CD4-positive, alpha-beta memory T cell (primary cell): ENCODE data around the gene ZFYVE28. TPM values are rescaled to one million over a fixed set of nuclear protein-coding genes. Genes with fewer than 3 reads are reported as not detected.

Source experiments
- CTCF ChIA-PET: fragments of 350-600 bp; sonication (Branson Sonifier 250); formaldehyde crosslinking; loops from one replicate; lab custom pipeline; 2021; ENCODE audit warnings: inconsistent platforms; ENCODE audit not compliant: partially characterized antibody; lab: Charles Lee
- POLR2A ChIA-PET: fragments of 350-600 bp; sonication (Branson Sonifier 250); formaldehyde crosslinking; loops from one replicate; lab custom pipeline; 2021; ENCODE audit not compliant: partially characterized antibody; lab: Charles Lee
- DNase-seq, 5 donors: peaks; one replicate each; pipeline versions ENCODE4 v3.0.0 to v3.0.0-alpha.2; 2020 to 2022; ENCODE audit warnings: mixed read lengths in 1 of 5
- H3K27ac ChIP-seq: one replicate; pipeline ENCODE4 v1.7.0; 2013; ENCODE audit warnings: low read depth, low read length
- H3K27me3 ChIP-seq: 2 replicates; pipeline ENCODE4 v1.7.0; 2013; ENCODE audit warnings: mild to moderate bottlenecking, low read length, moderate library complexity; ENCODE audit not compliant: insufficient read depth
- H3K36me3 ChIP-seq: 2 replicates; pipeline ENCODE4 v1.7.0; 2013; ENCODE audit warnings: mild to moderate bottlenecking, low read length, moderate library complexity; ENCODE audit not compliant: insufficient read depth
- H3K4me1 ChIP-seq: 2 replicates; pipeline ENCODE4 v1.7.0; 2013; ENCODE audit warnings: mild to moderate bottlenecking, low read length, moderate library complexity; ENCODE audit not compliant: insufficient read depth
- H3K4me3 ChIP-seq, 2 donors: one replicate each; pipeline ENCODE4 v1.7.0; 2013; ENCODE audit warnings: low read length in 2 of 2, mild to moderate bottlenecking in 1 of 2
- H3K9me3 ChIP-seq, 2 donors: one replicate each; pipeline ENCODE4 v1.7.0; 2013; ENCODE audit warnings: low read length in 2 of 2, control low read depth in 1 of 2; ENCODE audit not compliant: control insufficient read depth in 1 of 2
- H3K27ac Mint-ChIP-seq, 7 donors: one replicate each; pipeline ENCODE4 v1.8.0; 2020 to 2021; ENCODE audit warnings: mixed read lengths in 7 of 7, mild to moderate bottlenecking in 6 of 7, inconsistent platforms in 3 of 7, moderate library complexity in 3 of 7
- H3K27me3 Mint-ChIP-seq, 2 donors: one replicate each; pipeline ENCODE4 v1.8.0; 2020 to 2021; ENCODE audit warnings: mixed read lengths in 2 of 2
- H3K36me3 Mint-ChIP-seq, 2 donors: one replicate each; pipeline ENCODE4 v1.8.0; 2020 to 2021; ENCODE audit warnings: mixed read lengths in 2 of 2, inconsistent platforms in 1 of 2, mild to moderate bottlenecking in 1 of 2
- H3K4me1 Mint-ChIP-seq, 4 donors: one replicate each; pipeline ENCODE4 v1.8.0; 2020 to 2021; ENCODE audit warnings: mixed read lengths in 4 of 4, mild to moderate bottlenecking in 1 of 4
- H3K4me3 Mint-ChIP-seq, 8 donors: one replicate each; pipeline ENCODE4 v1.8.0; 2020 to 2021; ENCODE audit warnings: mixed read lengths in 8 of 8, mild to moderate bottlenecking in 7 of 8, moderate library complexity in 6 of 8, inconsistent platforms in 3 of 8
- H3K9me3 Mint-ChIP-seq, 8 donors: one replicate each; pipeline ENCODE4 v1.8.0; 2020 to 2021; ENCODE audit warnings: mixed read lengths in 8 of 8, mild to moderate bottlenecking in 5 of 8, inconsistent platforms in 3 of 8, moderate library complexity in 1 of 8
- intact Hi-C: fragments of 100-400 bp; cut with micrococcal nuclease; formaldehyde crosslinking; loops from one replicate; pipeline ENCODE4 v1.15.1; 2023
- polyA plus RNA-seq, 2 donors: library from polyadenylated mRNA; unstranded; fragments of 300-500 nt; fragmentation: Illumina TruSeq; gene quantifications; one replicate each; pipeline ENCODE4 v1.2.3, GENCODE V29; 2021
- total RNA-seq, 2 experiments: library from RNA; stranded (reverse); gene quantifications; one replicate each; pipeline ENCODE4 v1.2.3, GENCODE V29; 2021

The ZFYVE28 gene
- total and polyA plus RNA-seq, 4 experiments from 2014 or later, result 13.1 to 31.8 (median 23.8) TPM

DNA sequence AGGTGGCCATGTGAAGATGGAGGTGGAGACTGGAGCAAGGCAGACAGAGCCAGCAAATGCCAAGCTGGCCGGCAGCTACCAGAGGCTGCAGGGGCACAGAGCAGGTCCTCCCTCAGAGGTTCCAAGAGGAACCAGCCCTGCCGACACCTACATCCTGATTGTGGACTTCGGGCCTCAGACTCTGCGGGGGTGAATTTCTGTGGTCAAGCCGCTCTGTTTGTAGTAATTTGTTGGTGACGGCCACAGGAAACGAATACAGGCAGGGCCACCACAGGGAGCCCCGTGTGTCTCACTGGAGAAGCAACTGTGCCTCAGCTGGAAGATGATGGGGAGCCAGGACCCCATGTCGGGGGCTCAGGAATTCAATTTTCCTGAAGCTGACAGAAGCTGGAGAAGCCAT is 28.3 kb downstream of the ZFYVE28 start:
- no peak for DNase-seq
- no peaks in the 10 kb centered on the region for H3K9me3 Mint-ChIP-seq
- H3K4me1 Mint-ChIP-seq, result peaks cover 28 to 64% (median 42%) of the 10 kb centered on the region in 4 donors
- no peaks in the 10 kb centered on the region for H3K36me3 Mint-ChIP-seq
- no peaks in the 10 kb centered on the region for H3K27me3 ChIP-seq
- H3K27ac ChIP-seq, result no peak overlapping the region
- peak overlapping the region in 2 of 7 donors; percentile 9 to 72 for H3K27ac Mint-ChIP-seq
- H3K4me1 ChIP-seq, result peaks cover 47% of the 10 kb centered on the region
- no peaks in the 10 kb centered on the region for H3K27me3 Mint-ChIP-seq
- H3K9me3 ChIP-seq, result no peaks in the 10 kb centered on the region
- POLR2A ChIA-PET, result interaction anchor here (2.0 kb wide), 1 partner anchor 23 kb away, joined by 5 read pairs; no protein-coding TSS in a partner anchor
- no peak overlapping the region for H3K4me3 ChIP-seq
- no peak overlapping the region for H3K4me3 Mint-ChIP-seq
- CTCF ChIA-PET, result no interaction called here
- intact Hi-C loops, result no loop called here
- H3K36me3 ChIP-seq, result no peaks in the 10 kb centered on the region

DNA sequence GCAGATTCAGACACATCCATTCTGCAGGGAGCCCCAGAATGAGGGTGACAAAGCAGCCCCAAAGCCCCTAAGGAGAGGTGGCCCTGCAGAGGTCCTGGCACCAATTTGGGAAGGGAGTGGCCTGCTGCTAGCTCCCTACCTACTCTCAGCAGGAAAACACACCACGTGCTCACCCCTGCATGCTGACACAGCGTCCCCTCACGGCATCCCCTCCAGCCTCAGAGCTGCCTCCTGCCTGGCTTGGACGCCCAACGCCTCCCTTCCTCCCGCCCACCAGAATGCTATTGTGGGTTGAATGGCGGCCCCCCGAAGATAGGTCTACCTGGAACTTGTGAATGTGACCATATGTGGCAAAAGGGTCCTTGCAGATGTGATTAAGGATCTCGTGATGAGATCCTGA is 28.8 kb downstream of the ZFYVE28 start:
- H3K4me3 Mint-ChIP-seq, result no peak overlapping the region
- Histone ChIP-seq H3K4me3 (no peak overlapping the region), H3K9me3 (no peaks in the 10 kb centered on the region), H3K36me3 (no peaks in the 10 kb centered on the region), H3K27ac (no peak overlapping the region), H3K27me3 (no peaks in the 10 kb centered on the region), H3K4me1 (peaks cover 47% of the 10 kb centered on the region)
- POLR2A ChIA-PET, result interaction anchor here (2.0 kb wide), 1 partner anchor 23 kb away, joined by 5 read pairs; no protein-coding TSS in a partner anchor
- peaks cover 0 to 2% of the 10 kb centered on the region in 2 donors for H3K36me3 Mint-ChIP-seq
- no peak for DNase-seq
- H3K27ac Mint-ChIP-seq, result peak overlapping the region in 3 of 7 donors; percentile 9 to 72 (median 71)
- CTCF ChIA-PET, result no interaction called here
- peaks cover 25 to 60% (median 38%) of the 10 kb centered on the region in 4 donors for H3K4me1 Mint-ChIP-seq
- H3K27me3 Mint-ChIP-seq, result no peaks in the 10 kb centered on the region
- H3K9me3 Mint-ChIP-seq, result no peaks in the 10 kb centered on the region
- intact Hi-C loops, result no loop called here

GRCh38 chr4:2388429-2389182 is 29.8 kb downstream of the ZFYVE28 start:
- ChIA-PET CTCF (no interaction called here), POLR2A (interaction anchor here (1.1 to 2.0 kb wide), 3 partner anchors 9 to 24 kb away, joined by 3 to 5 read pairs (median 4); no protein-coding TSS in a partner anchor)
- H3K36me3 ChIP-seq, result no peaks in the 10 kb centered on the region
- Mint-ChIP-seq H3K4me1 (peaks cover 15 to 52% (median 34%) of the 10 kb centered on the region in 4 donors), H3K27ac (peak overlapping the region in 4 of 7 donors; percentile 6 to 61 (median 34)), H3K9me3 (no peaks in the 10 kb centered on the region), H3K27me3 (no peaks in the 10 kb centered on the region), H3K4me3 (no peak overlapping the region), H3K36me3 (peaks cover 2% of the 10 kb centered on the region in 2 donors)
- H3K4me3 ChIP-seq, result no peak overlapping the region
- no peaks in the 10 kb centered on the region for H3K27me3 ChIP-seq
- no peak overlapping the region for H3K27ac ChIP-seq
- no peak for DNase-seq
- no peaks in the 10 kb centered on the region for H3K9me3 ChIP-seq
- intact Hi-C loops, result no loop called here
- H3K4me1 ChIP-seq, result peaks cover 36% of the 10 kb centered on the region

DNA sequence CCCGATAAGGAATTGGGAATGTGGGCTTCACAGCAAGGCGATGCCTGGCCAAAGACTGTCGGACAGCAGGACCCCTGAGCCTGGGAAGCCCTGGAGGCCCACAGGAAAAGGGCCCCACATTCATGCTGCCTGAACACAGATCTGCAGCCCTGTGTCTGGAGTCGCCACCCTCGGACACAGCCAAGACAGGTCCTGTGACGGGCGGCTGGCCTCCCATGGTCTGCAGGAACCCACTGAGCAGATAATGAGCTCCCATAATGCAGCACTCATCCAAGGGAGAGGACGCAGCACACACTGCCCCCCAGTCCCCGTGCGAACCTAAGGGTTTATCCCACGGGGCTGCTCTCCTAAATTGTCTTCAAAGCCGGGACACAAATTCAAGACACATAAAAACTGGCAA is 30.6 kb downstream of the ZFYVE28 start:
- no peaks in the 10 kb centered on the region for H3K27me3 Mint-ChIP-seq

DNA sequence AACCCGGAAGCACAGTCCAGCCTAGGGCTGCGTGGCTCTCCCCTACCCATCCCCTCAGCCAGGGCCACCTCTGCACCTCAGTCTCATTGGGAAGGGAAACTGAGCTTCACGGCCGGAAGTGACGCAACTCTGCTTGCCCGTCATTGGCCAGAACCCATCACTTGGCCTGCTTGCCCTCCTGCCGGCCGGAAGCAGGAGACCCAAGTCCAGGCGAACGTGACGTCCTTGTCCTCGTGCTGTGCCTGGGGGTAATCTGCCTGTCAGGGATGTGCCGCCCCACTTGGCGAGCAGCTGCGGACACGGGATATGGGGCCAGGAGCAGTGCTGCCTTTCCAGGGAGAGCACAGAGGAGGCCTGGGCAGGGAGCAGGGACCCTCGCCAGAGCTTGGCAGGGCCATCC is 31.2 kb downstream of the ZFYVE28 start:
- no peaks in the 10 kb centered on the region for H3K9me3 ChIP-seq
- Mint-ChIP-seq H3K36me3 (peaks cover 2 to 11% of the 10 kb centered on the region in 2 donors), H3K27me3 (no peaks in the 10 kb centered on the region), H3K27ac (no peak overlapping the region), H3K4me3 (no peak overlapping the region), H3K9me3 (no peaks in the 10 kb centered on the region), H3K4me1 (peaks cover 17 to 45% (median 33%) of the 10 kb centered on the region in 4 donors)
- H3K27me3 ChIP-seq, result no peaks in the 10 kb centered on the region
- H3K4me1 ChIP-seq, result peaks cover 26% of the 10 kb centered on the region
- H3K27ac ChIP-seq, result no peak overlapping the region
- ChIA-PET CTCF (no interaction called here), POLR2A (interaction anchor here (1.1 kb wide), 1 partner anchor 24 kb away, joined by 3 read pairs; no protein-coding TSS in a partner anchor)
- intact Hi-C loops, result no loop called here
- H3K36me3 ChIP-seq, result no peaks in the 10 kb centered on the region
- DNase-seq, result no peak
- H3K4me3 ChIP-seq, result no peak overlapping the region

More for the DNA sequence above, 30.6 kb downstream of the ZFYVE28 start:
- H3K36me3 ChIP-seq, result no peaks in the 10 kb centered on the region
- Mint-ChIP-seq H3K4me3 (no peak overlapping the region), H3K9me3 (no peaks in the 10 kb centered on the region), H3K4me1 (peaks cover 15 to 48% (median 35%) of the 10 kb centered on the region in 4 donors), H3K36me3 (peaks cover 2 to 6% of the 10 kb centered on the region in 2 donors), H3K27ac (peak overlapping the region in 1 of 7 donors; percentile 9)
- POLR2A ChIA-PET, result interaction anchor here (1.1 to 1.4 kb wide), 2 partner anchors 10 to 23 kb away, joined by 3 to 4 read pairs; no protein-coding TSS in a partner anchor
- DNase-seq, result no peak
- no peaks in the 10 kb centered on the region for H3K9me3 ChIP-seq
- CTCF ChIA-PET, result no interaction called here
- no peak overlapping the region for H3K27ac ChIP-seq
- H3K27me3 ChIP-seq, result no peaks in the 10 kb centered on the region
- H3K4me3 ChIP-seq, result no peak overlapping the region
- intact Hi-C loops, result no loop called here
- peaks cover 28% of the 10 kb centered on the region for H3K4me1 ChIP-seq

DNA sequence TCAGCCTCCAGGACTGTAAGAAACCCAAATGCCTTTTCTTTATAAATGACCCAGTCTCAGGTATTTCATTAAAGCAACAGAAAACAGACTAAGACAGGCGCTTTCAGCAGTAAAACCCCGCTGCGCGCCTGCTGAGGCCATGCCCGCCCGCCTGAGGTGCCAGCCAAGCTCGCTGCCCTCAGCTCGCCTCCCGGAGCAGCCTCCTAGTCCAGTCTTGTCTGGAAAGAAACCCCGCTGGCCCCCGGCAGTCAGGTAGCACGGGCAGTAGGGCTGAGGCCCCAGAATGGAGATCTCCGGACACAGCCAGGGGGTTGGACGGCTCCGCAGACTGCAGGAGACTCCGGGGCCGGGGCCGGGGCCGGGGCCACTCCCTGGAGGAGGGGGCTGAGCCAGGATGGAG is 31.7 kb downstream of the ZFYVE28 start:
- DNase-seq, result no peak
- Mint-ChIP-seq H3K27me3 (no peaks in the 10 kb centered on the region), H3K9me3 (no peaks in the 10 kb centered on the region), H3K4me3 (no peak overlapping the region), H3K27ac (no peak overlapping the region), H3K4me1 (peaks cover 17 to 42% (median 30%) of the 10 kb centered on the region in 4 donors), H3K36me3 (peaks cover 2 to 11% of the 10 kb centered on the region in 2 donors)
- CTCF ChIA-PET, result no interaction called here
- no peak overlapping the region for H3K27ac ChIP-seq
- intact Hi-C loops, result no loop called here
- H3K4me1 ChIP-seq, result peaks cover 26% of the 10 kb centered on the region
- POLR2A ChIA-PET, result no interaction called here
- no peaks in the 10 kb centered on the region for H3K9me3 ChIP-seq
- no peaks in the 10 kb centered on the region for H3K27me3 ChIP-seq
- H3K36me3 ChIP-seq, result no peaks in the 10 kb centered on the region
- no peak overlapping the region for H3K4me3 ChIP-seq

- H3K4me3 Mint-ChIP-seq, result no peak overlapping the region
- H3K27me3 ChIP-seq, result no peaks in the 10 kb centered on the region
- no peaks in the 10 kb centered on the region for H3K36me3 ChIP-seq
- H3K36me3 Mint-ChIP-seq, result peaks cover 7 to 18% of the 10 kb centered on the region in 2 donors
- POLR2A ChIA-PET, result no interaction called here
- no peak overlapping the region for H3K27ac ChIP-seq
- intact Hi-C loops, result no loop called here
- no peak overlapping the region for H3K4me3 ChIP-seq
- no peaks in the 10 kb centered on the region for H3K9me3 ChIP-seq
- CTCF ChIA-PET, result no interaction called here
- DNase-seq, result no peak
- peak overlapping the region in 3 of 7 donors; percentile 27 to 64 (median 37) for H3K27ac Mint-ChIP-seq
- H3K27me3 Mint-ChIP-seq, result no peaks in the 10 kb centered on the region
- H3K4me1 ChIP-seq, result peaks cover 22% of the 10 kb centered on the region
- no peaks in the 10 kb centered on the region for H3K9me3 Mint-ChIP-seq
- H3K4me1 Mint-ChIP-seq, result peaks cover 18 to 40% (median 28%) of the 10 kb centered on the region in 4 donors
Measured at GRCh38 chr4:2385516-2385915, 32.9 kb downstream of the ZFYVE28 start.
